HG03520 (cell line): ENCODE measurements around the gene TMED1.

ENCODE experiments used
- ATAC-seq: cut with Tn5 transposase; IDR thresholded peaks from one replicate; pipeline ENCODE4 v1.9.1; 2021; ENCODE audit warnings: mild to moderate bottlenecking, moderate library complexity; ENCODE audit not compliant: unreplicated experiment

Gene TMED1

DNA sequence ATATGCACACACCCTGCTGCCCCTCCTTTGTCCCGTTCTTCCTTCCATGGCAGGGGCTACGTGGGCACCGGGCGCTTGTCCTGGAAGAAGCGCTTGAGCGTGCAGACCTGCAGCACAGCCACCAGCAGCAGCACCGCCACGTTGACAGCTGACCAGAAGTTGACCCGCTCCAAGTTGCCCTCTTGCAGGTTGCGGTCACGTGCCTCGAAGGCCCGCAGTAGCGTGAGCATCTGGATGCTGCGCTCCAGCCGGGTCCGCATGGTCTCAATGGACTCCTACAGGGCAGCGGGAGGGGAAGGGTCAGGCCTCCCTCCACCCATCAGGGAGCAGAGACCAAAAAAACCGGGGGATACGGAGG, 3.1 kb downstream of the TMED1 start:
- no peak for ATAC-seq

DNA sequence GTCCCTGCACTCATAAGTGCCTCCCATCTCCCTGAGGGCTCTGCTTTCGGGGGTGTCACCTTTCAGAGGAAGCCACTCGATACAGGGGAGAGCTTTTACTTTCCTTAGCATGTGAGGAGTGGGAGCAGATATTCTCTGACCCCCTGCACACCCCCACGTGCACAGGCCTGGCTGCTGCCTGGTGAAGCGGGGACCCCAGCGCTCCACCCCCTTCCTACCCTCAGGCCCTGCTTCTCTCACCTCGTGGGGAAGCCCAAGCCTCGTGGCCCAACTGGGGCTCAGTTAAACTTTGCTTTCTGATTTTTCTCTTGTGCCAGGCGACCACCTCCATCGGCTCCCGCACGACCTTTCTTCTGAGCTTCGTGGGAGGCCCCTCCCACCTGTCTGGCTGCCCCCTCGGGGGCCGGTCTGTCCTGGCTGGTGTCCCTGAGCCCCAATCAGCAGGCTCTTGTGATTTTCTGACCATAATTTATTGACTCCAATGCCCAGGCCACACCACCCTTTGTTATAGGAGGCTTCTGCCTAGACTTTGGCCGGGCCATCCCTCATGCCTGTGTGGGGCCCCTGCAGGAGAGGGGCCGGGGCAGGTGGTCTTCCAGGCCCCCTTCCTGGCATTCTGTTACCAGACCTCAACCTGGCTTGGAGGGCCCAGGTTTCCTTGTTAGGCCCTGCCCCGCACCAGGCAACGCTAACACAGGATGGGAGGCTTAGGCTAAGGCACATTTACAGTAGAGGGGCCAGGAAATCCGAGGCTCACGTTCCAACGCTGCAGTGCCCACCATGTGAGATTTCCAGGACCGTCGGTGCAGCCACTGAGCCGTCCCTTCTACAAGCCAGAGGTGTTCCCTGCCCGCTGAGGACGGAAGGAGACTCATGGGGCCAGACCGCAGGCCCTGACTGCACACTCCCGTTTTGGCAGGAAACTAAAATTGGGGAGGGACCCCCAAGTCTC, 3.7 kb downstream of the TMED1 start:
- ATAC-seq, result no peak

DNA sequence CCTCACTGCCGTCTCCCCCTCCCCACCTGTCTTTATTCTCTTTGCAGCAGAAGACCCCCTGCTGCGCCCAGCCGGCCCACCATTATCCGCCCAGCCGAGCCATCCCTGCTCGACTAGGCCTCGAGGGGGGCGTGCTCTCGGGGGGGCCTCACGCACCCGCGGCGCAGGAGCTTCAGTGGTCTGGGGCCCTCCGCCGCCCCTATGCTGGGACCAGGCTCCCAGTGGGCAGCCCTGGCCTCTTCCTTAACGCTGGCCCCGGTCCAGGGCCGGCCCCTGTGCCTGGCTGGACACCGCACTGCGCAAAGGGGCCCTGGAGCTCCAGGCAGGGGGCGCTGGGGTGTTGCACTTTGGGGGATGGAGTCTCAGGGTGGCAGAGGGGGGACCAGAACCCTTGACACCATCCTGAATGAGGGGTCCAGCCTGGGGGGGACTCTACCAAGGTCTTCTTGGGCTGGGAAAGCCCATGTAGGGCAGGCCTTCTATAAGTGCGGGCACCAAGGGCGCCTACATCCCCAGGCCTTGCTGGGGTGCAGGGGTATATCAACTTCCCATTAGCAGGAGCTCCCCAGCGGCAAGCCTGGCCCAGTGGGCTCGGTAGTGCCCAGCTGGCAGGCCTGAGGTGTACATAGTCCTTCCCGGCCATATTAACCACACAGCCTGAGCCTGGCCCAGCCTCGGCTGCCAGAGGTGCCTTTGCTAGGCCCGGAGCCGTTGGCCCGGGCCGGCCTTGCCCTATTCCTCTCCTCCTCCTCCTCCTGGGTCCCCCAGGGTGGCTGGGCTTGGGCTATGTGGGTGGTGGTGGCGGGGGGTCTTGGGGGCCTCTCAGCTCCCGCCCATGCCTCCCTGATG, 4.9 kb downstream of the TMED1 start:
- ATAC-seq, result no peak

DNA sequence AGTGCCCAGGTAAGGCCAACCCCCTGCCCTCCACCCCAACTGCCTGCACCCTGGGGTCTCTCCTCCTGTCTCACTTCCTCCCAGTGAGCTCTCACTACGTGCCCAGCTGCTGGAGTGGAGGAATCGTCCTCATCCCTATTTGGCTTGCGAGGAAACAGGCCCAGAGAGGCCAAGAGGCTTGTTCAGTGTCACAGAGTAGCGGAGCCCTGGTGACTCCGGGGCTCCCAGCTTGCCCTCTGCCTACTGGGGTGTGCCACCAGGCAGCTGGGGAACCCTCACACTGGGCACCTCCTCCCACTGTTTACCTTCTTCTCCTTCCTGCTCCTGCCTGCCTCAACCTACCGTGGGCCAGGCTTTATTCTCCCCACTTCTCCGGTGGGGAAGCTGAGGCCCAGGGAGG, 5.6 kb downstream of the TMED1 start:
- ATAC-seq, result no peak

DNA sequence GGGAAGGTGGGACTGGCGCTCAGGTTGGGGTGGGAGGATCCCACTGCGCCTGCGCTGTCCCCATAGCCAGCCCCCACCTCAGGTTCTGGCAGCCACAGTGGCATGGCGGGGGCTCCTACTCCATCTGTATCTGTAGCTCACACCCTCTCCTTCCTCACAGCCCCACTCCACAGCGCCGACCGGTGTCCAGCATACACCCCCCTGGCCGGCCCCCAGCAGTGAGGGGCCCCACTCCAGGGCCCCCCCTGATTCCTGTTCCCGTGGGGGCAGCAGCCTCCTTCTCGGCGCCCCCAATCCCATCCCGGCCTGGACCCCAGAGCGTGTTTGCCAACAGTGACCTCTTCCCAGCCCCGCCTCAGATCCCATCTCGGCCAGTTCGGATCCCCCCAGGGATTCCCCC, 6.0 kb downstream of the TMED1 start:
- no peak for ATAC-seq

DNA sequence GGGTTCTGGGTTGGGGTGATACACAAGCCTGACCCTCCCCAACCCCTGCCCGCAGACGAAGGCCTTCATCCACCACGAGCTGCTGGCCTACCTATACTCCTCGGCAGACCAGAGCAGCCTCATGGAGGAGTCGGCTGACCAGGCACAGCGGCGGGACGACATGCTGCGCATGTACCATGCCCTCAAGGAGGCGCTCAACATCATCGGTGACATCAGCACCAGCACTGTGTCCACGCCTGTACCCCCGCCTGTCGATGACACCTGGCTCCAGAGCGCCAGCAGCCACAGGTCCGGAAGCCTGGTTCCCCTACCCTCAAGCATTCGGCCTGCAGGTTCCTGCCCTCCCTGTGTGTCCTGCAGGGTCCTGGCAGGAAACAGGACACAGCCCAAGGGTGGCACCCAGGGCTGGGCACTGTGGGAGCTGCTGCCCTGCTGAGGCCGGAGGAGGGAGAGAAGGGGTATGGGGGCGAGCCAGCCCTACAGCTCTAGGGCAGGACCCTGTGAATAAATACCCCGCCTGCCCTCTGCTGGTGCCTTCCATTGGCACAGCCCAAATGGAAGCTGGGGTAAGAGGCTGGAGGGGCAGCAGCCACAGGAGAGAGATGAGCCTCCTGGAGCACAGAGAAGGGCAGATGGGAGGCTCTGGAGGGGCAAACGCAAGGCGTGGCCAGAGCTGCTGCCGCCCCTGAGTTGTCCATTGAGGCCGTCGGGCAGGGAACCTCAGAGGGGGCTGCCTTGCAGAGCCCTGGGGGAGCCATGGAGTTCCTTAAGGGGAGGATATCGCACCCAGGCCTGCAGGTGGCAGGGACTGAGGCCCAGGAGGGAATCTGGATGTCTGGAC, 6.8 kb downstream of the TMED1 start:
- ATAC-seq, result no peak

DNA sequence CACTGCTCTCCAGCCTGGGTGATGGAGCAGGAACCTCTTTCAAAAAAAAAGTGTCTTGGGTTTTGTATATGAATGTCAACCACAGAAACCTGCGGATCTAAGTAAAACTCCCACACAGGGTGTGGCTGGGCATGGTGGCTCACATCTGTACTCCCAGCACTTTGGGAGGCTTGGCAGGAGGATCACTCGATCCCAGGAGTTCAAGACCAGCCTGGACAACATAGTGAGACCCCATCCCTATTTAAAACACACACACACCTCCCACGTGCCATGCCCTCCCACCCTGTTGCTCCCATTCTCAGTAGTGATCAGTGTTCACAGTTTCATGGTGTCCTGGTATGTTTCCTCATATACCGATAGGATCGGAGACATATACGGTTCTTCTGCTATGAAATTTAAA, 9.2 kb downstream of the TMED1 start:
- ATAC-seq, result no peak

DNA sequence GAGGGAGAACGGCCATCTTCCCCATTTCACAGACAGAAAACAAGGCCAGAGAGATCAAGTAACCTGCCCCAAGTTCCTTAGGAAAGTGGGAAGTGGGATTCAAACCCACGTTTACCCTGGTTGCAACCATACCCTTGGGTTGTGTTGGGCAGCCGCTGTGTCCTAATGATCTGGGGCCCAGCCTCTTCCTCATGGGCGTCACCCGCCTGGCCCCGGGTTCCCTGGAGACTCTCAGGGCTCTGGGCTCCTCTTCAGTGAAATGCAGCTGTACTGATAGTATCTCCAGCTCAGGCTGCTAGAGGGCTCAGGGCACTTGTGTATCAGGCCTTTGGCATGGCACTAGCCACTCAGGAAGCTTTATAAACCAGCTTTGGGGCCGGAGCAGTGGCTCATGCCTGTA, 9.8 kb downstream of the TMED1 start:
- no peak for ATAC-seq

DNA sequence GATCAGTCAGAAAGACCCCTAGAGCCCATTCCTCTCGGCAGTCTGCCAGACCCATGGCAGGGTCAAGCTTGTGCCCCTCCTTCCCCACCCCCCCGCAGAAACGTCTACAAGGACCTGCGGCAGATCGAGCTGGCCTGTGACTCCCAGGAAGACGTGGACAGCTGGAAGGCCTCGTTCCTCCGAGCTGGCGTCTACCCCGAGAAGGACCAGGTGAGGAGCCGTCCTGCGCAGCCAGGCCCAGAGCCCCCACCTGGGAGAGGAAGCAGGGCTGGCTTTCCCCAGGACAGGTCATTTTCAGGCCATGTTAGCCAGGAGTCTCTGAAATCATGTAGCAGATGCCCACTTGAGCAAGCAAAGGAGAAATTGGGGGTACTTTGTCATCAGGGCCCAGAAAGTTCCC, 12.3 kb downstream of the TMED1 start:
- ATAC-seq, result no peak

DNA sequence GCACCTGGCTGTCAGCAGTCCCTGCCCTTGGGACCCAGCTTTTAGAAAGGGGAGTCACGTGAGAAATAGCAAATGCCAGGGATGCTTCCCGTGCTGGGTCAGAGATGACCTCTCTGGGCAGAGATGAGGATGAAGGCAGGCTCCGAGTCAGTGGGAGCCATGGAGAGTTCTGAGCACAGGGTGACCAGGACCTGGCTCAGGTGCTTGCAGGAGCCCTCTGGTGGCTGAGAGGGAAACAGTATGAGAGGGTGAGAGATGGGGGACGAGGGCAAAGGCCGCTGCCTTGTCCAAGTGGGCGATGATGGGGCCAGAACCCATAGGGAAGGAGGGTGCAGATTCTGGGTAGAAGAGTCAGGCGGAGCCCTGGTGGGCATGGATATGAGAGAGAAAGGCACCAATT, 15.8 kb downstream of the TMED1 start:
- no peak for ATAC-seq

DNA sequence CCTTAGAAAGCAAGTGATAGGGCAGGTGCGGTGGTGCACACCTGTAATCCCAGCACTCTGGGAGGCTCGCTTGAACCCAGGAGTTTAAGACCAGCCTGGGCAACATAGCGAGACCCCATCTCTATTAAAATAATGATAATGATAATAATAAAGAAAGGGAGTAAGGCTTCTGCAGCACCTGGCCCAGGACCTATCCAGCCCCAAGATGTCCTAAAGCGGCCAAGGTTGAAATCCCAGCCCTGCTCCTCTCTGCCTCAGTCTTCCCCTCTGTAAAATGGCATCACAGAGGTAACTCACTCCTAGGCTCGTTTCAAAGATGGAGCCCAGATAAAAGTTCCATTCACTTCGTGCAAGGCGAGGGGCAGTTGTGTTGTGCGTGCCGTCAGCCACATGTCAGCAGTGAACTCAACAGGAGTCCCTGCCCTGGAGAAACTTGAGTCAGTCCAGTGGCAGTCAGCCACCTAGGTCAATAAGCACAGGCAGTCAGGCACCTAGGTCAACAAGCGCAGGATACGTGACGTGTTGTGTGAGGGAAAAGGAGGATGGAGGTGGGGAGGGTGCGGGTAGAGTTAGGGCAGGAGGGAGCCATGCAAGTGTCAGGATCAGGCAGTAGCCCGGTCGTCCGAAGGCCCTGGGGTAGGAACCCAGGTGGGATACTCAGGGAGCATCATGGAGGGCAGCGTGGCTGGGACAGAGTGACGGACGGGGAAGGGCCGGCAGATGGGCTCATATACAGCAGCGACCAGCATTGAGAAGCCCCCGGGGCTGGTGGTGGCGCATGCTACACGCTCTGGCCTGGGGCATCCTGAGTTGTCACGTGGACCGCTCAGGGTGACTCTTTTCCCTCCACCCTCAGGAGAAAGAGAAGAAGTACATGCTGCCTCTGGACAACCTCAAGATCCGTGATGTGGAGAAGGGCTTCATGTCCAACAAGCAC, 16.6 kb downstream of the TMED1 start:
- no peak for ATAC-seq

DNA sequence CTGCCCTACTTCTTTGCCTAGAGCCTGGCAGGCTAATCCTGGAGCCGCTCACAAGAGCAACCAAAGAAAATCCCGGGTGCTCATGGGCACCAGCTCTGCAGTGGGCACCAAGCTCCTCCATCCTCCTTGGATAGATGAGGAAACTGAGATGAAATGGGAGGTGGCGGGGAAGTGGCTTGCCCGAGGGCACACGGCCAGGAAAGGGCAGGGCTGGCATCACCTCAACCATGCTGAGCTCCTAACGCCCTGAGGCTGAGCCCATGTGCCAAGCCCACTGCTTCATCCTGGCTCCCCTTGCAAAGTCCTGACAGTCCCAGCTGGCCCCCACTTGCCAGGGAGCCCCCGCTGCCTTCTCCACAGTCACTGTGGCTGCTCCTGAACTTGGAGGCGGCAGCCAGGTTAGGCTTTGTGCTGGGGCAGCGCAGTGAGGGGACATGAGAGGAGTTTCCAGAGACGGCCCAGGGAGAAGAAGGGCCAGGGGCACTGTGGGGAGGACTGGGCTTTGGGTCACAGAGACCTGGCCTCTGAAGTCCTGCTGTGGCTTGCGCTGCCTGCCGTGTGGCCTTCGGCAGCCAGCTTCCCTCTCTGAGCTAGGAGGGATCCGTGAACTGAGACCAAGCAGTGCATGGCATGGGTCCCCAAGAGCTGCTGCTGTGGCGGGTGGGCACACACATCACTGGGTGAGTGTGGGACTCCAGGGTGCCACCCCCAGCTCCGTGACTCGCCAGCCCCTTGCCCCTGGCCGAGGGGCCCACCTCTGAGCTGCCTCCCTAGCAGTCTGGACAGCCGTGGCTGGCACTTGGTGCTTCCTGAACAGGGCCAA, 17.5 kb downstream of the TMED1 start:
- ATAC-seq, result no peak

DNA sequence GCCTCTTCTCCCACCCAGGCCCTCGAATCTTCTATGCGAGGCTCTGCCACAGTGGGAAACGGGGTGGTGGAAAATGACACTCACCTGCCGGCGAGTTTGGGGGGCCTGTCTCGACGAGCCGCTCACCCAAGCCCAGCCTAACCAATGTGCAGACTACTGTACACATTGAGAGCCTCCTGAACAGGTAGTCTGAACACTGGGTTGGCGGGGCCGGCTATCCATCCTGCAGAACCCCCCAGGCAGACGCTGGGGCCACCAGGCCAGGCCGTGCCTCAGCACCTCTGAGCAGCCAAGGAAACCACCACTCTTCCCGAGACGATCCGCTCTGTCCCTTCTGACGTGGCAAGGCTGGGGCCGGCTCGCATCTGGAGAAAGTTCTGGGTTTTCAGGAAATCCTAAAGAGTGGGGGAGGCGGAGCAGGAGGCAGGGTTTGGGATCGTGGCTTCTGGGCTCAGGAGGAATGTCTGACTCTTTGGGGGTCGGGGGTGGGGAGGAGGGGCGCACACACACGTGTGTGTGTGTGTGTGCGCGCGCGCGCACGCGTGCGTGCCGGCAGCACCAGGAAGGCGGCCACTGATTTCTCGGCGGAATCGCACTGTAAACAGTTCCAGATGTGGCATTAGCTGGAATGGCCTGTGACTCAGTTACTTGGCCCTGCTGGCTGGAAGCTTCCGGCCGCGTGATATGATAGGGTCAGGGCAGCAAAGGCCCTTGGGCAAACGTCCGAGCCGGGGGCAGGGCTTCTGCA, 18.5 kb downstream of the TMED1 start:
- ATAC-seq, result no peak

DNA sequence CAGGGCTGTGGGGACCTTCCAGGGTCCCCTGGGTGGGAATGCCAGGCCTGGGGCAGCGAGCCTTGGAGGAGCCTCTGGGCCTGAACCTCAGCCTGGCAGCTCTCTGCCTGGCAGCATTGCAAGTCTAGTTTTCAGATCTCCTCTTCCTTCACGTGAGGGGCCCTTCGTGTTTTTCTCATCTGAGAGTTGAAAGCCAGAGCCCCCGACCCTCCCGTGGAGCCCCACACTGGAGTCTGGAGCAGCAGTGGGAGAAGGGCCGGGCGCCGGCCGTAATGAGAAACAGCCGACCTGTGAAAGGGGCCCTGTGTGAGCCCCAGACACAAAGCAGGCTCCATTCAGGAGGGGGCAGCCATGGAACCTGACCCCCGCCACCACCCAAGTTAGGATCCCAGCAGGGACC, 19.3 kb downstream of the TMED1 start:
- no peak for ATAC-seq

DNA sequence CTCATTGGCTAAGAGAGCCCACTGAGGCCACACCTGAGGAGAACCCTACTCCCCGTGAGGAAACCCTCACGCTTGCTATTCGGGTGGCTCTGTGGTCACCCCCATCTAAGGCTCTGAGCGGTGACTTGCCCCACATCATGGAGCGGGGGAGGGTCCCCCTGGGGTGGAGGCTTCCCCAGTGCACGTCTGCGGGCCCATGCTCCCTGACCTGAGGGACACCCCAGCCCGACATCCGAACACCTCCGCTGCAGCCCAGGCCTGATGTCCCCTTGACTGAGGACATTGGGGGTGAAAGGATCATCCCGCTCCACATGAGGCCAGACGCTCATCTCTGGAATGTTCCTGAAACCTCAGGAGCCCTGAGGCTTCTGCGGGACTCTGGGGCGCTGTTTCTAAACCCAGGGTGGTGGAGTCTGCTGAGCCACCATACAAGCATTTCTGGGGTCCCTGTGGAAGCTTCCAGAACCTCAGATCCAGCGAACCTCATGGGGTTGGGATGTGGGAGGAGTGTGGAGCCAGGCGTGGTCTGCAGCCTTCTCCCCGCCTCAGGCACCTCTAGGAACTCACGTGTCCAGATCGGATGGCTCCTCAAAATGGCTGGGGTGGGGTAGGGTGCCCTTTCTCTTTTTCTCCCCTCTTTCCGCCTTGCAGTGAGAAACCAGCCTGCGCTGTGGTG, 19.9 kb downstream of the TMED1 start:
- ATAC-seq, result no peak

DNA sequence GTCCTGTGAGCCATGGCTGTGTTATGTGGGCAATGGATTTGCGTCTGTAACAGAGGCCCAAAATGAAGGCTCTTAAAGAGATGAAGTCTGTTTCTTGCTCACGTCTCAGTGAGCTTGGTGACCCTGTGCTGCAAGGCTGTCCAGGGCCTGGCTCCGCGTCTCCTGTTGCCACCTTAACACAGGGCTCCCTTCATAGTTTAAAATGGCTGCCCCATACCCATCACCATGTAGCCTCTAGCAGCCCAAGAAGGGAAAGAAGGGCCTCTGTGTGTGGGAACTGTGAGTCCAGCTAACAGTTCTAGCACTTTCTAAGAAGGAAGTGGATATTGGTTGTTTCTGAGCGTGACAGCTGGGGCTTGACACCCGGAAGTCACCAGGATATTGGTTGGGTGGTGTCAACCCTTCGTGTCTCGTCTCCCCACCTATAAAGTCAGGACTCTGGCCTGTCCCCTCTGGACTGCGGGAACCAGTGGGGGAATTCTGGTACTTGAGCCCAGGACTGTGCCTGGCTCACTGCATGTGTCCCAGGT, 20.9 kb downstream of the TMED1 start:
- ATAC-seq, result no peak

DNA sequence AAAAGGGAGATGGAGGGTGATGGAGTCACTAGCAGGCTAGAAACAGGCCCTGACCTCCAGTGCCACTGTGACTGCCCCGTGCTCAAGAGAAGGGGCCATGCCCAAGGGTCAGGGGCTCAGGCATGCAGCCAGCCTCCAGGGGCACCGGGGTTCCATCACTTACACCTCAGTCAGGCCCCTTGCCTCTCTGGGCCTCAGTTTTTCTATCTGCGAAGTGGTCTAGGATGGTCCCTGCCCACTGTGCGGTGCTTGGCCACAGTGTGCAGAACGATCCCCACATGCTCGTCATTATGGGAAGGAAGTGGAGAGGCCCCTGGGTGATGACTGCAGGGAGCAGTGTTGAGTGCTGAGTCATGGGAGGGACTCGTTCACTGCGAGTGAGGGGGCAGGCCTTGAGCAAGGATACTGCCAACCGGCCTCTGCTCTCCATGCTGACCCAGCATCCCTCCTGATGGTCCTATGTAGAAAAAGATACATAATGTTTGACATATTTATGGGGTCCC, 23.1 kb downstream of the TMED1 start:
- ATAC-seq, result no peak

DNA sequence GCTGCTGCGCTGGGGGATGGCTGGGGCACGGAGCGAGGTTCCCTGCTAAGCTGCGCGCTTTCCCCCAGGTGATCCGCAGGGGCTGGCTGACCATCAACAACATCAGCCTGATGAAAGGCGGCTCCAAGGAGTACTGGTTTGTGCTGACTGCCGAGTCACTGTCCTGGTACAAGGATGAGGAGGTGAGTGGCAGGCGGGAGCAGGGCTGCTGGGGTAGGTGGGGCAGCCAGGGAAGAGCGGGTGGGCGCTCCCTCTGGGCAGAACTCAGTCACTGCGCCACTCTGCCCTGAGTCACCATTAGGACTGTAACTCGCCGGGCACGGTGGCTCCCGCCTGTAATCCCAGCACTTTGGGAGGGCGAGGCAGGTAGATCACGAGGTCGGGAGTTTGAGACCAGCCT, 23.8 kb downstream of the TMED1 start:
- no peak for ATAC-seq
